Mesenchymal stem cell (in vitro differentiated cells and primary cell): ENCODE results near the gene RELT.
A peak's percentile ranks its signal among the peaks of the same experiment; 100 is the strongest.

Experiments used
- DNase-seq: peaks from one replicate; pipeline ENCODE4 v3.0.0-alpha.2; 2013
- H2AFZ ChIP-seq: one replicate; pipeline ENCODE4 v1.6.1; 2013; ENCODE audit warnings: low read depth, mild to moderate bottlenecking, control low read depth, inconsistent platforms, low read length, moderate library complexity
- H2AK5ac ChIP-seq: 2 replicates; pipeline ENCODE4 v1.6.1; 2013; ENCODE audit warnings: low read length, moderate library complexity, mild to moderate bottlenecking, inconsistent platforms; ENCODE audit not compliant: severe bottlenecking
- H2BK120ac ChIP-seq: one replicate; pipeline ENCODE4 v1.6.1; 2013; ENCODE audit warnings: low read depth, mild to moderate bottlenecking, inconsistent platforms, low read length, moderate library complexity
- H2BK12ac ChIP-seq, 2 experiments: one replicate each; pipeline ENCODE4 v1.6.1; 2013; ENCODE audit warnings: inconsistent platforms in 2 of 2, low read length in 2 of 2, mild to moderate bottlenecking in 2 of 2, moderate library complexity in 2 of 2, control low read depth in 1 of 2
- H2BK15ac ChIP-seq: one replicate; pipeline ENCODE4 v1.6.1; 2013; ENCODE audit warnings: mild to moderate bottlenecking, low read depth, inconsistent platforms; ENCODE audit not compliant: poor library complexity, severe bottlenecking
- H2BK5ac ChIP-seq: 2 replicates; pipeline ENCODE4 v1.6.1; 2013; ENCODE audit warnings: low read depth, mild to moderate bottlenecking, low read length, control low read depth, inconsistent platforms; ENCODE audit not compliant: poor library complexity, severe bottlenecking
- H3K14ac ChIP-seq, 2 experiments: one replicate each; pipeline ENCODE4 v1.6.1; 2013; ENCODE audit warnings: inconsistent platforms in 2 of 2, low read length in 2 of 2, control low read depth in 1 of 2, mild to moderate bottlenecking in 1 of 2, moderate library complexity in 1 of 2
- H3K18ac ChIP-seq, 2 experiments: one replicate each; pipeline ENCODE4 v1.6.1; 2013; ENCODE audit warnings: inconsistent platforms in 2 of 2, low read length in 2 of 2, control low read depth in 1 of 2, low read depth in 1 of 2, mild to moderate bottlenecking in 1 of 2
- H3K23ac ChIP-seq, 2 experiments: one replicate each; pipeline ENCODE4 v1.6.1; 2013; ENCODE audit warnings: inconsistent platforms in 2 of 2, low read length in 2 of 2, mild to moderate bottlenecking in 2 of 2, moderate library complexity in 2 of 2, control low read depth in 1 of 2
- H3K27ac ChIP-seq: 2 replicates; pipeline ENCODE4 v1.5.1; 2013; ENCODE audit warnings: mild to moderate bottlenecking, moderate library complexity, low read length, control low read depth, inconsistent platforms; ENCODE audit not compliant: poor library complexity, severe bottlenecking
- H3K27me3 ChIP-seq, 2 experiments: 2 replicates each; pipeline versions ENCODE4 v1.6.1 to v1.7.0; 2013; ENCODE audit warnings: low read length in 2 of 2, mild to moderate bottlenecking in 2 of 2, moderate library complexity in 2 of 2, control low read depth in 1 of 2, inconsistent platforms in 1 of 2; ENCODE audit not compliant: control insufficient read depth in 1 of 2, insufficient read depth in 1 of 2
- H3K36me3 ChIP-seq, 2 experiments: 2 replicates each; pipeline versions ENCODE4 v1.6.1 to v1.7.0; 2013; ENCODE audit warnings: low read length in 2 of 2, control low read depth in 1 of 2, inconsistent platforms in 1 of 2, low read depth in 1 of 2, mild to moderate bottlenecking in 1 of 2; ENCODE audit not compliant: insufficient read depth in 2 of 2, control insufficient read depth in 1 of 2
- H3K4ac ChIP-seq, 2 experiments: one replicate each; pipeline ENCODE4 v1.6.1; 2013; ENCODE audit warnings: inconsistent platforms in 2 of 2, low read length in 2 of 2, mild to moderate bottlenecking in 2 of 2, moderate library complexity in 2 of 2, control low read depth in 1 of 2, low read depth in 1 of 2
- H3K4me1 ChIP-seq: 2 replicates; pipeline ENCODE4 v1.6.1; 2013; ENCODE audit warnings: low read depth, low read length, control low read depth; ENCODE audit not compliant: control insufficient read depth, insufficient read depth
- H3K4me2 ChIP-seq: 2 replicates; pipeline ENCODE4 v1.6.1; 2013; ENCODE audit warnings: low read length, mild to moderate bottlenecking, inconsistent platforms; ENCODE audit not compliant: poor library complexity, severe bottlenecking
- H3K4me3 ChIP-seq, 2 experiments: 2 replicates each; pipeline versions ENCODE4 v1.5.1 to v1.7.0; 2013; ENCODE audit warnings: low read length in 2 of 2, mild to moderate bottlenecking in 2 of 2, control low read depth in 1 of 2, low read depth in 1 of 2; ENCODE audit not compliant: insufficient read depth in 1 of 2
- H3K79me1 ChIP-seq: replicated peaks from 2 replicates; pipeline ENCODE4 v1.6.1; 2013; ENCODE audit warnings: mild to moderate bottlenecking, control low read depth, low read length, inconsistent platforms; ENCODE audit not compliant: poor library complexity, severe bottlenecking
- H3K9ac ChIP-seq: 2 replicates; pipeline ENCODE4 v1.7.0; 2013; ENCODE audit warnings: mild to moderate bottlenecking, low read length, moderate library complexity
- H3K9me3 ChIP-seq: 2 replicates; pipeline ENCODE4 v1.7.0; 2013; ENCODE audit warnings: mild to moderate bottlenecking, low read length; ENCODE audit not compliant: control insufficient read depth
- H4K8ac ChIP-seq: one replicate; pipeline ENCODE4 v1.6.1; 2013; ENCODE audit warnings: inconsistent platforms, mild to moderate bottlenecking, low read length, moderate library complexity
- H4K91ac ChIP-seq: one replicate; pipeline ENCODE4 v1.6.1; 2013; ENCODE audit warnings: mild to moderate bottlenecking, low read length, inconsistent platforms
- WGBS: methylation state at CpG from one replicate; pipeline ENCODE4 v1.1.7; 2013; ENCODE audit warnings: mixed read lengths; 5-methylcytosine and 5-hydroxymethylcytosine counted together

RELT gene

GRCh38 chr11:73399159-73399590, 23.0 kb downstream of the RELT start:
- no peak overlapping the region for H4K91ac ChIP-seq

GRCh38 chr11:73399636-73400035, 23.4 kb downstream of the RELT start:
- peaks cover under 1 to 41% of the 10 kb centered on the region in 2 experiments for H3K36me3 ChIP-seq
- peaks cover 1% of the 10 kb centered on the region for H3K79me1 ChIP-seq
- H3K4me2 ChIP-seq: no peak overlapping the region
- H4K8ac ChIP-seq: no peak overlapping the region
- H3K27ac ChIP-seq: no peak overlapping the region
- H2AFZ ChIP-seq: no peak overlapping the region
- no peaks in the 10 kb centered on the region for H3K9me3 ChIP-seq
- peaks cover 9% of the 10 kb centered on the region for H3K4me1 ChIP-seq
- no peak overlapping the region for H2BK120ac ChIP-seq
- H2BK15ac ChIP-seq: no peak overlapping the region
- no peak overlapping the region for H3K4ac ChIP-seq
- no peak overlapping the region for H2AK5ac ChIP-seq
- DNase-seq: no peak
- no peak overlapping the region for H2BK5ac ChIP-seq
- H4K91ac ChIP-seq: no peak overlapping the region
- H2BK12ac ChIP-seq: no peak overlapping the region
- H3K14ac ChIP-seq: no peak overlapping the region
- H3K18ac ChIP-seq: no peak overlapping the region
- peak overlapping the region; percentile 25 for H3K9ac ChIP-seq
- no peak overlapping the region for H3K23ac ChIP-seq
- no peak overlapping the region for H3K4me3 ChIP-seq
- no peaks in the 10 kb centered on the region for H3K27me3 ChIP-seq
- 97% methylated on average over 4 of the region's 4 CpGs for WGBS

More at GRCh38 chr11:73399159-73399590, 23.0 kb downstream of the RELT start:
- Histone ChIP-seq H3K4me2 (no peak overlapping the region), H2BK15ac (no peak overlapping the region), H3K36me3 (peaks cover 0 to 45% of the 10 kb centered on the region in 2 experiments), H2BK12ac (no peak overlapping the region), H3K4ac (no peak overlapping the region), H3K14ac (no peak overlapping the region), H3K27me3 (no peaks in the 10 kb centered on the region), H2BK120ac (no peak overlapping the region), H3K4me1 (peaks cover 9% of the 10 kb centered on the region), H3K9ac (peak overlapping the region; percentile 25), H3K4me3 (no peak overlapping the region), H3K27ac (no peak overlapping the region), H3K18ac (no peak overlapping the region), H3K23ac (no peak overlapping the region), H4K8ac (no peak overlapping the region), H3K79me1 (peaks cover 1% of the 10 kb centered on the region), H2AK5ac (no peak overlapping the region), H2AFZ (no peak overlapping the region), H3K9me3 (no peaks in the 10 kb centered on the region), H2BK5ac (no peak overlapping the region)
- WGBS: 70% methylated on average over 6 of the region's 6 CpGs
- DNase-seq: no peak

- H2BK15ac ChIP-seq: no peak overlapping the region
- H2BK5ac ChIP-seq: no peak overlapping the region
- H3K36me3 ChIP-seq: peaks cover 7 to 39% of the 10 kb centered on the region in 2 experiments
- no peak for DNase-seq
- H3K4me3 ChIP-seq: no peak overlapping the region
- H3K4me1 ChIP-seq: peaks cover 9% of the 10 kb centered on the region
- H3K27me3 ChIP-seq: no peaks in the 10 kb centered on the region
- no peak overlapping the region for H3K4ac ChIP-seq
- H4K8ac ChIP-seq: no peak overlapping the region
- H3K23ac ChIP-seq: no peak overlapping the region
- no peak overlapping the region for H2AK5ac ChIP-seq
- no peak overlapping the region for H2AFZ ChIP-seq
- H3K18ac ChIP-seq: no peak overlapping the region
- no peak overlapping the region for H3K27ac ChIP-seq
- no peak overlapping the region for H2BK120ac ChIP-seq
- H3K9ac ChIP-seq: no peak overlapping the region
- 97% methylated on average over 6 of the region's 6 CpGs for WGBS
- no peak overlapping the region for H2BK12ac ChIP-seq
- no peak overlapping the region for H3K14ac ChIP-seq
- no peak overlapping the region for H3K4me2 ChIP-seq
- H3K9me3 ChIP-seq: no peaks in the 10 kb centered on the region
- no peak overlapping the region for H4K91ac ChIP-seq
- no peaks in the 10 kb centered on the region for H3K79me1 ChIP-seq
Observed at GRCh38 chr11:73400293-73400692, 24.1 kb downstream of the RELT start.

GRCh38 chr11:73401217-73401923, 25.2 kb downstream of the RELT start:
- Histone ChIP-seq H3K14ac (no peak overlapping the region), H3K27ac (no peak overlapping the region), H4K8ac (no peak overlapping the region), H2BK12ac (no peak overlapping the region), H3K36me3 (peaks cover 16 to 41% of the 10 kb centered on the region in 2 experiments), H2AFZ (no peak overlapping the region), H3K9me3 (no peaks in the 10 kb centered on the region), H3K4me1 (peaks cover 9% of the 10 kb centered on the region), H3K4ac (no peak overlapping the region), H2BK15ac (no peak overlapping the region), H2BK120ac (no peak overlapping the region), H3K27me3 (no peaks in the 10 kb centered on the region), H3K18ac (no peak overlapping the region), H2AK5ac (no peak overlapping the region), H3K23ac (no peak overlapping the region), H3K79me1 (no peaks in the 10 kb centered on the region), H2BK5ac (no peak overlapping the region), H4K91ac (no peak overlapping the region), H3K9ac (peak overlapping the region; percentile 45), H3K4me2 (no peak overlapping the region), H3K4me3 (no peak overlapping the region)
- DNase-seq: peak; percentile 56
- WGBS: 83% methylated on average over 3 of the region's 3 CpGs
